GM15510 (cell line): Measurements from ENCODE around the gene PLA2G3.

Experiments
- POLR2A ChIP-seq: IDR thresholded peaks from 3 replicates; pipeline ENCODE4 v1.6.1; 2011; ENCODE audit warnings: borderline replicate concordance; ENCODE audit not compliant: insufficient read length; ENCODE audit errors: extremely low read depth

PLA2G3 gene

GRCh38 chr22:31139866-31140716 is at the start of gene PLA2G3:
PLA2G3 (minus strand) TSS chr22:31140508; CDS start chr22:31140354, 154 bp downstream.
- no peak for TF ChIP-seq POLR2A

GRCh38 chr22:31187627-31188026 is 47.3 kb upstream of the PLA2G3 start:
- TF ChIP-seq POLR2A: no peak

GRCh38 chr22:31185056-31185455 is 44.7 kb upstream of the PLA2G3 start:
- TF ChIP-seq POLR2A: no peak

- no peak for TF ChIP-seq POLR2A
Observed at GRCh38 chr22:31184015-31184414, 43.7 kb upstream of the PLA2G3 start.

- no peak for TF ChIP-seq POLR2A
Observed at GRCh38 chr22:31179345-31179744, 39.0 kb upstream of the PLA2G3 start.

- no peak for TF ChIP-seq POLR2A
Observed at GRCh38 chr22:31178859-31179258, 38.6 kb upstream of the PLA2G3 start.

- no peak for TF ChIP-seq POLR2A
Observed at GRCh38 chr22:31177420-31178162, 37.3 kb upstream of the PLA2G3 start.

- TF ChIP-seq POLR2A: no peak
Observed at GRCh38 chr22:31176923-31177322, 36.6 kb upstream of the PLA2G3 start.

- no peak for TF ChIP-seq POLR2A
Observed at GRCh38 chr22:31173386-31174145, 33.3 kb upstream of the PLA2G3 start.

GRCh38 chr22:31170971-31171370 is 30.7 kb upstream of the PLA2G3 start:
- TF ChIP-seq POLR2A: no peak

- TF ChIP-seq POLR2A: no peak
Observed at GRCh38 chr22:31162015-31162765, 21.9 kb upstream of the PLA2G3 start.

GRCh38 chr22:31161386-31161785 is 21.1 kb upstream of the PLA2G3 start:
- TF ChIP-seq POLR2A: no peak

GRCh38 chr22:31160328-31160978 is 20.1 kb upstream of the PLA2G3 start:
- TF ChIP-seq POLR2A: no peak

- TF ChIP-seq POLR2A: no peak
Observed at GRCh38 chr22:31155422-31155821, 15.1 kb upstream of the PLA2G3 start.
